SHP77 (cell line): ENCODE measurements around the gene LINC00237.

ENCODE experiments used
- DNase-seq, 2 experiments: peaks; one replicate each; lab custom pipeline; 2025; lab: John Stamatoyannopoulos, UW

Gene LINC00237

GRCh38 chr20:21047981-21048380, 58.2 kb downstream of the LINC00237 start:
- DNase-seq: no peak

GRCh38 chr20:21046413-21047070, 59.6 kb downstream of the LINC00237 start:
- no peak for DNase-seq
